Measurements from ENCODE around the gene SFT2D1. TPM values are rescaled to one million over a fixed set of nuclear protein-coding genes. Genes with fewer than 3 reads are reported as not detected.

The SFT2D1 gene
- polyA plus RNA-seq, 1 experiment, result 76.5 TPM

- Histone ChIP-seq H3K27me3 (ENCODE audit: control insufficient read depth, insufficient read depth, low read length) (no peaks in the 10 kb centered on the region), H3K27ac (ENCODE audit: low read depth, low read length) (no peak overlapping the region), H3K9me3 (ENCODE audit: control insufficient read depth, insufficient read depth, low read length) (no peaks in the 10 kb centered on the region), H3K4me3 (ENCODE audit: low read depth, low read length) (no peak overlapping the region)
- no peak for DNase-seq (ENCODE audit: low read depth, low spot score)
- ChIA-PET CTCF (interaction anchor here (0.5 kb wide), 1 partner anchor 18 kb away, joined by 7 read pairs; no protein-coding TSS in a partner anchor), POLR2A (interaction anchor here (0.9 kb wide), 1 partner anchor 9 kb away, joined by 3 read pairs; no protein-coding TSS in a partner anchor)
- TF ChIP-seq, protein P1, sequence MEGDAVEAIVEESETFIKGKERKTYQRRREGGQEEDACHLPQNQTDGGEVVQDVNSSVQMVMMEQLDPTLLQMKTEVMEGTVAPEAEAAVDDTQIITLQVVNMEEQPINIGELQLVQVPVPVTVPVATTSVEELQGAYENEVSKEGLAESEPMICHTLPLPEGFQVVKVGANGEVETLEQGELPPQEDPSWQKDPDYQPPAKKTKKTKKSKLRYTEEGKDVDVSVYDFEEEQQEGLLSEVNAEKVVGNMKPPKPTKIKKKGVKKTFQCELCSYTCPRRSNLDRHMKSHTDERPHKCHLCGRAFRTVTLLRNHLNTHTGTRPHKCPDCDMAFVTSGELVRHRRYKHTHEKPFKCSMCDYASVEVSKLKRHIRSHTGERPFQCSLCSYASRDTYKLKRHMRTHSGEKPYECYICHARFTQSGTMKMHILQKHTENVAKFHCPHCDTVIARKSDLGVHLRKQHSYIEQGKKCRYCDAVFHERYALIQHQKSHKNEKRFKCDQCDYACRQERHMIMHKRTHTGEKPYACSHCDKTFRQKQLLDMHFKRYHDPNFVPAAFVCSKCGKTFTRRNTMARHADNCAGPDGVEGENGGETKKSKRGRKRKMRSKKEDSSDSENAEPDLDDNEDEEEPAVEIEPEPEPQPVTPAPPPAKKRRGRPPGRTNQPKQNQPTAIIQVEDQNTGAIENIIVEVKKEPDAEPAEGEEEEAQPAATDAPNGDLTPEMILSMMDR (IDR thresholded peaks at IDR 0.05; ENCODE audit: low read depth, low read length), result no peak
Measured at GRCh38 chr6:166318227-166318626, 24.1 kb downstream of the SFT2D1 start.

DNA sequence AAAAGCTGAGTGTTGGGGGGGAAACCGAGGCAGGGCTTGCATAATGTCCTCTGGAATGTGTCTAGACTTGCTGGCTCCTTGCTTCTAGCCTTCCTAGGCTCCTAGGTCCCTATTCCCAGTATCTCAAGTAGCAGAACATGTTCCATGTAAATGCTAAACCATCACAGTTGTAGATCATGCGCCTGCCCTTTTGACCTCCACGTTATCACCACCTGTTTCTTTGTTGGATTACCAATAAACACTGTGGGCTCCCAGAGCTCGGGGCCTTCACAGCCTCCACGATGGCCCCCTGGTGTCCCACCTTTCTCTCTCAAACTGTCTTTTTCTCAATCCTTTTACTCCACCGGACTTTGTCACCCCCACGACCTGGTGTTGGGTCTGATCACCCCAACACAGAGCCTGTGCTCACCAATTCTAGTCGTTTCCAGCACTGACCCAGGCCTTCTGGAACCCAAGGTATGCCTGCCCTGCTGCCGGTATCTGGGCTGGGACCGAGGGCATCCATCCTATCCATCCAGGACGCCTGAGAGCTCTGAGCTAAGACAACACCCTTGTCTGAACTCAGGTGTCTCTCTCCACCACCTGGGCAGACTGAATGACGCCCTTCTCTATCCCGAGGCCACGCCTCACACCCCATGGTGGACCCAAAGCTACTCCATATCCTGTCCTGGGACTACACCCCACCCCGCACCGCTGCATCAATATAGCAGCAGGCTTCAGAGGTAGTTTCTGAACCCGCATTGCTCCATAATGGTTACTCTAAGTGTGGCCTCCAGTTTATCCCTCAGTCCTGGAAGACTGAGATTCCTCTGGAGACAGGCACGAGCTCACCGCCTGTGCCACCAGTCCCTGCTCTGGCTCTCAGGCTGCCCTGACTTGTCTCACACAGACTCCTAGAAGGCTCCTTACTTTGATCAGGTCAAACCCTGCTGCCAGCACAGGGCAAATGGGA, 24.8 kb downstream of the SFT2D1 start:
- Histone ChIP-seq H3K9me3 (ENCODE audit: control insufficient read depth, insufficient read depth, low read length) (no peaks in the 10 kb centered on the region), H3K27ac (ENCODE audit: low read depth, low read length) (no peak overlapping the region), H3K4me3 (ENCODE audit: low read depth, low read length) (no peak overlapping the region), H3K27me3 (ENCODE audit: control insufficient read depth, insufficient read depth, low read length) (no peaks in the 10 kb centered on the region)
- TF ChIP-seq, protein P1 (IDR thresholded peaks at IDR 0.05; ENCODE audit: low read depth, low read length), result no peak
- DNase-seq (ENCODE audit: low read depth, low spot score), result no peak
- CTCF ChIA-PET, result no interaction called here
- POLR2A ChIA-PET, result interaction anchor here (0.9 kb wide), 1 partner anchor 8 kb away, joined by 3 read pairs; no protein-coding TSS in a partner anchor

GRCh38 chr6:166315436-166315835, 26.9 kb downstream of the SFT2D1 start:
- Histone ChIP-seq H3K9me3 (ENCODE audit: control insufficient read depth, insufficient read depth, low read length) (no peaks in the 10 kb centered on the region), H3K27me3 (ENCODE audit: control insufficient read depth, insufficient read depth, low read length) (peaks cover 2% of the 10 kb centered on the region), H3K27ac (ENCODE audit: low read depth, low read length) (no peak overlapping the region), H3K4me3 (ENCODE audit: low read depth, low read length) (no peak overlapping the region)
- ChIA-PET CTCF (no interaction called here), POLR2A (no interaction called here)
- no peak for DNase-seq (ENCODE audit: low read depth, low spot score)
- TF ChIP-seq, protein P1 (IDR thresholded peaks at IDR 0.05; ENCODE audit: low read depth, low read length), result no peak

- H3K27ac ChIP-seq (ENCODE audit: low read depth, low read length), result no peak overlapping the region
- no peak for DNase-seq (ENCODE audit: low read depth, low spot score)
- POLR2A ChIA-PET, result no interaction called here
- H3K9me3 ChIP-seq (ENCODE audit: control insufficient read depth, insufficient read depth, low read length), result no peaks in the 10 kb centered on the region
- peaks cover 9% of the 10 kb centered on the region for H3K27me3 ChIP-seq (ENCODE audit: control insufficient read depth, insufficient read depth, low read length)
- no peak overlapping the region for H3K4me3 ChIP-seq (ENCODE audit: low read depth, low read length)
- CTCF ChIA-PET, result interaction anchor here (1.0 to 2.3 kb wide), 6 partner anchors 8 to 157 kb away, joined by 3 to 58 read pairs (median 16); no protein-coding TSS in a partner anchor
- TF ChIP-seq, protein P1 (IDR thresholded peaks at IDR 0.05; ENCODE audit: low read depth, low read length), result no peak
Measured at GRCh38 chr6:166314454-166314853, 27.9 kb downstream of the SFT2D1 start.
